Colonic mucosa (tissue), 4 donors: ENCODE results near the gene DHX35. TPM values are rescaled to one million over a fixed set of nuclear protein-coding genes. Genes with fewer than 3 reads are reported as not detected.

Experiments
- DNase-seq: peaks from one replicate; pipeline ENCODE4 v3.0.0-alpha.2; 2020
- H3K27ac ChIP-seq: fragments of 200-600 bp; one replicate; pipeline ENCODE4 v1.8.0; 2021
- H3K27me3 ChIP-seq: fragments of 200-600 bp; one replicate; pipeline ENCODE4 v1.8.0; 2021
- H3K36me3 ChIP-seq: fragments of 200-600 bp; one replicate; pipeline ENCODE4 v1.8.0; 2021
- H3K4me1 ChIP-seq: fragments of 200-600 bp; one replicate; pipeline ENCODE4 v1.8.0; 2021; ENCODE audit warnings: mild to moderate bottlenecking
- H3K4me3 ChIP-seq: fragments of 200-600 bp; one replicate; pipeline ENCODE4 v1.8.0; 2021
- H3K9ac ChIP-seq, 2 donors: one replicate each; pipeline ENCODE4 v1.7.0; 2013; ENCODE audit warnings: control low read depth in 2 of 2, low read depth in 2 of 2, low read length in 2 of 2
- H3K9me3 ChIP-seq: fragments of 200-600 bp; one replicate; pipeline ENCODE4 v1.8.0; 2021
- CTCF ChIP-seq: fragments of 200-600 bp; IDR thresholded peaks from one replicate; pipeline ENCODE4 v1.8.0; 2022; ENCODE audit warnings: antibody characterized with exemption, mild to moderate bottlenecking
- intact Hi-C: fragments of 100-400 bp; cut with DNase I; formaldehyde crosslinking; loops from one replicate; pipeline ENCODE4 v1.14.1; 2022
- total RNA-seq, 2 donors: library from RNA; stranded (reverse); fragmentation: NEBNext Ultra II Directional in 1 of 2; extraction: Animal tissue kit (Norgen Biotek cat#: 25700) in 1 of 2; gene quantifications; one replicate each; pipeline ENCODE4 v1.2.1, GENCODE V29; 2021
- donor health status: healthy.
- donor health status: DM: no; HTN: no; CAD: no.
- donor health status: DM: no; HTN: no; CAD: no.

DHX35 gene
- total RNA-seq, 2 donors from 2014 or later = 16.3 to 16.9 TPM

- TF ChIP-seq CTCF = no peak
Observed at GRCh38 chr20:38975539-38976120, 13.5 kb downstream of the DHX35 start.

DNA sequence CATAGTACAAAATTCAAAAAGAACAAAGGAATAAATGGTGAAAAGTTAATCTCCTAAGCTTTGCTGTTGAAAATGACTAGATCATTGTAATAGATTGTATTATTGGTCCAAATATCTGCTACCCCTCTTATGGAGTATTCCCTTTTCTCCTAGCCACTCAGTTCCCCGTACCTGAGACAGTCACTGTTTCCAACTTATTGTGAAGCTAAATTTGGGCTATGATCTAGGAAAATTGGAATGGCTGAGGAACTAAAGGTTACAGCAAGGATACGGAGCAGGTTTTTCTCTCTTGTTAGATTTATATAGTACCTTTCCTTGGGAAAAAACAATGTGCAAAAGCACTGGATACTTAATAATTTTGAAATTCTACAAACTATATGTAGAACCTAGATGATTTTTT is 17.3 kb downstream of the DHX35 start:
- Histone ChIP-seq H3K27me3 (no peaks in the 10 kb centered on the region), H3K27ac (no peak overlapping the region), H3K36me3 (no peaks in the 10 kb centered on the region), H3K9ac (no peak overlapping the region), H3K4me1 (no peaks in the 10 kb centered on the region), H3K4me3 (no peak overlapping the region), H3K9me3 (no peaks in the 10 kb centered on the region)
- intact Hi-C loops = no loop called here
- no peak for DNase-seq
- TF ChIP-seq CTCF = no peak

More at GRCh38 chr20:38975539-38976120, 13.5 kb downstream of the DHX35 start:
- H3K4me1 ChIP-seq = no peaks in the 10 kb centered on the region
- H3K27ac ChIP-seq = no peak overlapping the region
- no peak overlapping the region for H3K4me3 ChIP-seq
- H3K9me3 ChIP-seq = no peaks in the 10 kb centered on the region
- no peaks in the 10 kb centered on the region for H3K27me3 ChIP-seq
- intact Hi-C loops = no loop called here
- no peak for DNase-seq
- no peak overlapping the region for H3K9ac ChIP-seq
- H3K36me3 ChIP-seq = no peaks in the 10 kb centered on the region

DNA sequence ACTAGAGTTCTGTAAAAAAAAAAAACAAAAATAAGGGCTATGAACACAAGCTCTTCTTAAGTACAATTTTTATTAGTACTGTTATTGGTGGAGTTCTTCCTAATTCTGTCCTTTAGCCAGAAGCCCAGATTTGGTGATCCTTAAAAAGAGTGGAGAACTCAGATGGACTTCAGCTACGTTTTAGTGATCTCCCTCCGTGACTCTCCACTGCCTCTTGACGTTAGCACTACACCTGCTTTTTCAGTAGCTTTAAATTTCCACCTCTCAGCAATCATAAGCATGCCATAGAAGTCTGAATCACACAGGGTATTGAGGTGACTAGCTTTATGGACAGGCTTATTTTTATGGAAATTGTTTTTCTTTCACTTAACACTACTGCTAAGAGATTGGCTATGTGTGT is 17.7 kb downstream of the DHX35 start:
- no peak for DNase-seq
- H3K9me3 ChIP-seq = no peaks in the 10 kb centered on the region

GRCh38 chr20:38982291-38982690 is 20.1 kb downstream of the DHX35 start:
- Histone ChIP-seq H3K36me3 (no peaks in the 10 kb centered on the region), H3K4me3 (no peak overlapping the region), H3K4me1 (no peaks in the 10 kb centered on the region), H3K27me3 (no peaks in the 10 kb centered on the region), H3K9me3 (no peaks in the 10 kb centered on the region), H3K9ac (no peak overlapping the region), H3K27ac (peak overlapping the region; percentile 14)
- TF ChIP-seq CTCF = no peak
- intact Hi-C loops = no loop called here
- no peak for DNase-seq

More for the DNA sequence above, 17.7 kb downstream of the DHX35 start:
- Histone ChIP-seq H3K4me3 (no peak overlapping the region), H3K36me3 (no peaks in the 10 kb centered on the region), H3K4me1 (no peaks in the 10 kb centered on the region), H3K9ac (no peak overlapping the region), H3K27ac (no peak overlapping the region), H3K27me3 (no peaks in the 10 kb centered on the region)
- TF ChIP-seq CTCF = no peak
- intact Hi-C loops = no loop called here

DNA sequence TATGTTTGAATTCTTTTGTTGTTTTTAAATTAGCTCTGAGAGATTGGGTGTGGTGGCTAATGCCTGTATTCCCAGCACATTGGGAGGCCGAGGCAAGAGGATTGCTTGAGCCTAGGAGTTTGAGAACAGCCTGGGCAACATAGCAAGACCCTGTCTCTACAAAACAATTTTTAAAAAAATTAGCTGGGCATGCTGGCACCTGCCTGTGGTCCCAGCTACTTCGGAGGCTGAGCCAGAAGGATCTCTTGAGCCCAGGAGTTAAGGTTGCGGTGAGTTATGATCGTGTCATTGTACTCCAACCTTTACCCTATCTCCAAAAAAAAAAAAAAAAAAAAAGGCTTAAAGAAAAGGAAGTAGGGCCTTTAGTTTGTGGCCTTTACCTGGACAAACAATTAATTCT is 22.9 kb downstream of the DHX35 start:
- H3K4me1 ChIP-seq = no peaks in the 10 kb centered on the region
- H3K9ac ChIP-seq = no peak overlapping the region
- no peak overlapping the region for H3K4me3 ChIP-seq
- no peak for DNase-seq
- intact Hi-C loops = no loop called here
- H3K36me3 ChIP-seq = no peaks in the 10 kb centered on the region
- no peak overlapping the region for H3K27ac ChIP-seq
- no peaks in the 10 kb centered on the region for H3K9me3 ChIP-seq
- TF ChIP-seq CTCF = no peak
- no peaks in the 10 kb centered on the region for H3K27me3 ChIP-seq
